Neuronal stem cell (in vitro differentiated cells): ENCODE data around the gene JPH2.

Experiments
- DNase-seq: peaks from one replicate; pipeline ENCODE4 v3.0.0-alpha.2; 2013; ENCODE audit warnings: low spot score
- H2AFZ ChIP-seq: one replicate; pipeline ENCODE4 v1.6.1; 2013; ENCODE audit warnings: mild to moderate bottlenecking, low read length, inconsistent platforms
- H2AK5ac ChIP-seq: 2 replicates; pipeline ENCODE4 v1.6.1; 2013; ENCODE audit warnings: low read depth, mild to moderate bottlenecking, inconsistent platforms, low read length, moderate library complexity, mixed read lengths
- H2BK120ac ChIP-seq: 2 replicates; pipeline ENCODE4 v1.6.1; 2013; ENCODE audit warnings: low read depth, mild to moderate bottlenecking, inconsistent platforms, low read length, moderate library complexity, mixed read lengths
- H2BK12ac ChIP-seq: one replicate; pipeline ENCODE4 v1.6.1; 2013; ENCODE audit warnings: low read length, inconsistent platforms
- H2BK15ac ChIP-seq: 2 replicates; pipeline ENCODE4 v1.6.1; 2013; ENCODE audit warnings: mild to moderate bottlenecking, low read length, inconsistent platforms, mixed read lengths
- H2BK5ac ChIP-seq: one replicate; pipeline ENCODE4 v1.6.1; 2013; ENCODE audit warnings: inconsistent platforms, mild to moderate bottlenecking, low read length, moderate library complexity
- H3K14ac ChIP-seq: one replicate; pipeline ENCODE4 v1.6.1; 2013; ENCODE audit warnings: low read length, inconsistent platforms
- H3K18ac ChIP-seq: 2 replicates; pipeline ENCODE4 v1.6.1; 2013; ENCODE audit warnings: low read length, inconsistent platforms
- H3K23ac ChIP-seq: 2 replicates; pipeline ENCODE4 v1.6.1; 2013; ENCODE audit warnings: low read depth, mild to moderate bottlenecking, mixed read lengths, low read length, inconsistent platforms; ENCODE audit not compliant: poor library complexity
- H3K27ac ChIP-seq: replicated peaks from 3 replicates; pipeline ENCODE4 v1.5.1; 2013; ENCODE audit warnings: low read length, inconsistent platforms
- H3K27me3 ChIP-seq, 3 experiments: 2 replicates each; pipeline ENCODE4 v1.6.1; 2013; ENCODE audit warnings: low read length in 3 of 3, mild to moderate bottlenecking in 2 of 3, inconsistent platforms in 1 of 3, low read depth in 1 of 3, mixed read lengths in 1 of 3, moderate library complexity in 1 of 3; ENCODE audit not compliant: control insufficient read depth in 3 of 3, insufficient read depth in 3 of 3
- H3K36me3 ChIP-seq, 2 donors: replicated peaks in 1 of 2; 2 replicates each; pipeline ENCODE4 v1.6.1; 2013; ENCODE audit warnings: low read length in 2 of 2; ENCODE audit not compliant: control insufficient read depth in 2 of 2, insufficient read depth in 2 of 2
- H3K4ac ChIP-seq: 2 replicates; pipeline ENCODE4 v1.6.1; 2013; ENCODE audit warnings: inconsistent platforms, mild to moderate bottlenecking, low read length, moderate library complexity
- H3K4me1 ChIP-seq, 2 donors: 1 replicate in 1 of 2; 2 replicates in 1 of 2; pipeline ENCODE4 v1.6.1; 2013; ENCODE audit warnings: low read length in 2 of 2, low read depth in 1 of 2; ENCODE audit not compliant: control insufficient read depth in 2 of 2, insufficient read depth in 1 of 2
- H3K4me2 ChIP-seq: one replicate; pipeline ENCODE4 v1.6.1; 2013; ENCODE audit warnings: mild to moderate bottlenecking, low read length, inconsistent platforms; ENCODE audit not compliant: insufficient read depth, poor library complexity, severe bottlenecking
- H3K4me3 ChIP-seq, 2 donors: 2 replicates each; pipeline ENCODE4 v1.5.1; 2013; ENCODE audit warnings: low read length in 2 of 2, mild to moderate bottlenecking in 2 of 2, inconsistent platforms in 1 of 2, moderate library complexity in 1 of 2
- H3K79me1 ChIP-seq: one replicate; pipeline ENCODE4 v1.6.1; 2013; ENCODE audit warnings: low read depth, mild to moderate bottlenecking, inconsistent platforms, low read length, moderate library complexity
- H3K9ac ChIP-seq: one replicate; pipeline ENCODE4 v1.6.1; 2013; ENCODE audit warnings: mild to moderate bottlenecking, low read depth, low read length, inconsistent platforms; ENCODE audit not compliant: poor library complexity
- H3K9me3 ChIP-seq, 2 donors: replicated peaks in 1 of 2; 2 replicates each; pipeline versions ENCODE3 to v1.6.1; 2013; ENCODE audit warnings: low read length in 2 of 2, mild to moderate bottlenecking in 2 of 2, inconsistent platforms in 1 of 2, low read depth in 1 of 2, mixed read lengths in 1 of 2, moderate library complexity in 1 of 2; ENCODE audit not compliant: control insufficient read depth in 2 of 2, insufficient read depth in 1 of 2
- H4K8ac ChIP-seq: one replicate; pipeline ENCODE4 v1.6.1; 2013; ENCODE audit warnings: low read depth, mild to moderate bottlenecking, inconsistent platforms, low read length, moderate library complexity
- H4K91ac ChIP-seq: one replicate; pipeline ENCODE4 v1.6.1; 2013; ENCODE audit warnings: low read length, low read depth, mild to moderate bottlenecking, inconsistent platforms; ENCODE audit not compliant: poor library complexity
- WGBS, 2 donors: extraction: QIAGEN DNeasy Blood & Tissue Kit; methylation state at CpG; one replicate each; pipeline ENCODE4 v1.1.7; 2013; ENCODE audit warnings: missing lambda C conversion rate in 2 of 2, mixed read lengths in 1 of 2; ENCODE audit not compliant: insufficient read length in 2 of 2, insufficient replicate concordance in 1 of 2; ENCODE audit errors: extremely low coverage in 2 of 2; 5-methylcytosine and 5-hydroxymethylcytosine counted together

Gene JPH2

GRCh38 chr20:44217342-44218092 is 30.5 kb upstream of the JPH2 start:
- H3K79me1 ChIP-seq = no peaks in the 10 kb centered on the region
- no peak overlapping the region for H4K8ac ChIP-seq
- peak; percentile 64 for DNase-seq
- no peak overlapping the region for H3K18ac ChIP-seq
- no peak overlapping the region for H2BK12ac ChIP-seq
- H3K14ac ChIP-seq = no peak overlapping the region
- no peak overlapping the region for H2AFZ ChIP-seq
- no peaks in the 10 kb centered on the region for H3K9me3 ChIP-seq
- H3K27ac ChIP-seq = no peak overlapping the region
- no peak overlapping the region for H3K9ac ChIP-seq
- H3K4me2 ChIP-seq = no peak overlapping the region
- no CpG with 5 or more reads among the region's 11 CpGs for WGBS, 2 donors
- no peak overlapping the region for H4K91ac ChIP-seq
- H3K4me3 ChIP-seq = no peak overlapping the region
- H3K4ac ChIP-seq = no peak overlapping the region
- H3K4me1 ChIP-seq = peaks cover 0 to 11% of the 10 kb centered on the region in 2 donors
- no peak overlapping the region for H2AK5ac ChIP-seq
- no peak overlapping the region for H2BK15ac ChIP-seq
- H2BK120ac ChIP-seq = no peak overlapping the region
- H3K36me3 ChIP-seq = no peaks in the 10 kb centered on the region
- H2BK5ac ChIP-seq = no peak overlapping the region
- no peak overlapping the region for H3K23ac ChIP-seq
- H3K27me3 ChIP-seq = no peaks in the 10 kb centered on the region

- Histone ChIP-seq H2BK5ac (no peak overlapping the region), H2AK5ac (no peak overlapping the region), H2BK15ac (no peak overlapping the region), H3K18ac (no peak overlapping the region), H3K36me3 (no peaks in the 10 kb centered on the region), H3K9ac (no peak overlapping the region), H4K91ac (no peak overlapping the region), H3K4ac (no peak overlapping the region), H3K23ac (no peak overlapping the region), H3K4me1 (peaks cover 2 to 13% of the 10 kb centered on the region in 2 donors), H2BK12ac (no peak overlapping the region), H2BK120ac (no peak overlapping the region), H3K27me3 (no peaks in the 10 kb centered on the region), H3K9me3 (no peaks in the 10 kb centered on the region), H2AFZ (no peak overlapping the region), H3K4me2 (no peak overlapping the region), H3K14ac (no peak overlapping the region), H3K27ac (no peak overlapping the region), H3K4me3 (no peak overlapping the region), H3K79me1 (no peaks in the 10 kb centered on the region), H4K8ac (no peak overlapping the region)
- WGBS, 2 donors = no CpG with 5 or more reads among the region's 7 CpGs
- DNase-seq = peak; percentile 26
Measured at GRCh38 chr20:44215125-44215524, 28.1 kb upstream of the JPH2 start.

GRCh38 chr20:44212792-44213191 is 25.8 kb upstream of the JPH2 start:
- H2AK5ac ChIP-seq = no peak overlapping the region
- no peak overlapping the region for H3K4me3 ChIP-seq
- no peak overlapping the region for H3K4me2 ChIP-seq
- H3K4ac ChIP-seq = no peak overlapping the region
- H3K9me3 ChIP-seq = no peaks in the 10 kb centered on the region
- H2BK120ac ChIP-seq = no peak overlapping the region
- no peak overlapping the region for H2BK12ac ChIP-seq
- no CpG with 5 or more reads among the region's 4 CpGs for WGBS, 2 donors
- no peak overlapping the region for H4K8ac ChIP-seq
- H2BK15ac ChIP-seq = no peak overlapping the region
- H3K27ac ChIP-seq = no peak overlapping the region
- no peaks in the 10 kb centered on the region for H3K27me3 ChIP-seq
- H4K91ac ChIP-seq = no peak overlapping the region
- no peak for DNase-seq
- peaks cover 2% of the 10 kb centered on the region for H3K79me1 ChIP-seq
- no peak overlapping the region for H3K18ac ChIP-seq
- no peak overlapping the region for H2AFZ ChIP-seq
- no peak overlapping the region for H3K14ac ChIP-seq
- peaks cover 4 to 14% of the 10 kb centered on the region in 2 donors for H3K4me1 ChIP-seq
- no peaks in the 10 kb centered on the region for H3K36me3 ChIP-seq
- no peak overlapping the region for H3K23ac ChIP-seq
- no peak overlapping the region for H3K9ac ChIP-seq
- H2BK5ac ChIP-seq = no peak overlapping the region

GRCh38 chr20:44211177-44212039 is 24.4 kb upstream of the JPH2 start:
- no peak overlapping the region for H4K8ac ChIP-seq
- H3K18ac ChIP-seq = peak overlapping the region; percentile 61
- H2BK15ac ChIP-seq = no peak overlapping the region
- H3K4me2 ChIP-seq = peak overlapping the region; percentile 72
- peak overlapping the region; percentile 92 for H2AFZ ChIP-seq
- H2BK120ac ChIP-seq = no peak overlapping the region
- no peaks in the 10 kb centered on the region for H3K27me3 ChIP-seq
- H2BK5ac ChIP-seq = no peak overlapping the region
- peak overlapping the region; percentile 76 to 83 for H3K4me3 ChIP-seq
- WGBS, 2 donors = no CpG with 5 or more reads among the region's 24 CpGs
- no peak overlapping the region for H3K23ac ChIP-seq
- H3K9ac ChIP-seq = no peak overlapping the region
- H2AK5ac ChIP-seq = no peak overlapping the region
- peaks cover 4 to 15% of the 10 kb centered on the region in 2 donors for H3K4me1 ChIP-seq
- no peak overlapping the region for H3K14ac ChIP-seq
- peaks cover 0 to 10% of the 10 kb centered on the region in 2 donors for H3K36me3 ChIP-seq
- H3K4ac ChIP-seq = no peak overlapping the region
- no peak overlapping the region for H4K91ac ChIP-seq
- H3K79me1 ChIP-seq = peaks cover 2% of the 10 kb centered on the region
- no peaks in the 10 kb centered on the region for H3K9me3 ChIP-seq
- H3K27ac ChIP-seq = peak overlapping the region; percentile 42
- DNase-seq = no peak
- H2BK12ac ChIP-seq = no peak overlapping the region
